WTC11 (cell line): ENCODE data around the gene LCN10.

ENCODE experiments used
- CREB1 ChIP-seq: sonication (generic); formaldehyde crosslinking; IDR thresholded peaks from 2 replicates; pipeline ENCODE4 v1.8.0; 2023; ENCODE audit warnings: mild to moderate bottlenecking, missing genetic modification reagents
- ELF4 ChIP-seq: sonication (generic); formaldehyde crosslinking; IDR thresholded peaks from 2 replicates; pipeline ENCODE4 v1.8.1; 2022; ENCODE audit warnings: low read depth, mild to moderate bottlenecking, moderate library complexity, missing genetic modification reagents
- HMGXB4 ChIP-seq: sonication (generic); formaldehyde crosslinking; IDR thresholded peaks from 2 replicates; pipeline ENCODE4 v1.8.1; 2023; ENCODE audit warnings: mild to moderate bottlenecking, moderate library complexity, missing genetic modification reagents
- JUN ChIP-seq: sonication (generic); formaldehyde crosslinking; IDR thresholded peaks from 2 replicates; pipeline ENCODE4 v1.8.0; 2023; ENCODE audit warnings: mild to moderate bottlenecking, missing genetic modification reagents
- MAX ChIP-seq: sonication (generic); formaldehyde crosslinking; IDR thresholded peaks from 2 replicates; pipeline ENCODE4 v1.8.0; 2022; ENCODE audit warnings: mild to moderate bottlenecking, missing genetic modification reagents
- NR3C1 ChIP-seq: sonication (generic); formaldehyde crosslinking; conservative IDR thresholded peaks from 2 replicates; pipeline ENCODE4 v1.8.1; 2023; ENCODE audit warnings: low read depth, mild to moderate bottlenecking, missing genetic modification reagents
- RELA ChIP-seq: sonication (generic); formaldehyde crosslinking; IDR thresholded peaks from 2 replicates; pipeline ENCODE4 v1.8.1; 2022; ENCODE audit warnings: missing genetic modification reagents, mild to moderate bottlenecking, borderline replicate concordance
- SP1 ChIP-seq: sonication (generic); formaldehyde crosslinking; conservative IDR thresholded peaks from 2 replicates; pipeline ENCODE4 v1.8.1; 2022; ENCODE audit warnings: missing genetic modification reagents
- STAT6 ChIP-seq: sonication (generic); formaldehyde crosslinking; conservative IDR thresholded peaks from 2 replicates; pipeline ENCODE4 v1.8.1; 2023; ENCODE audit warnings: mild to moderate bottlenecking, low read depth, missing genetic modification reagents, moderate library complexity
- TEAD4 ChIP-seq: sonication (generic); formaldehyde crosslinking; IDR thresholded peaks from 2 replicates; pipeline ENCODE4 v1.8.0; 2022; ENCODE audit warnings: mild to moderate bottlenecking, missing genetic modification reagents
- ZBTB21 ChIP-seq: sonication (generic); formaldehyde crosslinking; IDR thresholded peaks from 2 replicates; pipeline ENCODE4 v1.8.1; 2023; ENCODE audit warnings: mild to moderate bottlenecking, missing genetic modification reagents, borderline replicate concordance
- ZNF317 ChIP-seq: sonication (generic); formaldehyde crosslinking; IDR thresholded peaks from 2 replicates; pipeline ENCODE4 v1.8.1; 2023; ENCODE audit warnings: low read depth, mild to moderate bottlenecking, moderate library complexity, missing genetic modification reagents, borderline replicate concordance
- TF ChIP-seq, protein P1 (sequence below): fragments of 200-600 bp; IDR thresholded peaks from 2 replicates; pipeline ENCODE4 v1.8.0; 2022; ENCODE audit warnings: antibody characterized with exemption
- TF ChIP-seq, protein P2 (sequence below): sonication (generic); formaldehyde crosslinking; IDR thresholded peaks from 2 replicates; pipeline ENCODE4 v1.8.0; 2022; ENCODE audit warnings: mild to moderate bottlenecking, missing genetic modification reagents

DNA sequence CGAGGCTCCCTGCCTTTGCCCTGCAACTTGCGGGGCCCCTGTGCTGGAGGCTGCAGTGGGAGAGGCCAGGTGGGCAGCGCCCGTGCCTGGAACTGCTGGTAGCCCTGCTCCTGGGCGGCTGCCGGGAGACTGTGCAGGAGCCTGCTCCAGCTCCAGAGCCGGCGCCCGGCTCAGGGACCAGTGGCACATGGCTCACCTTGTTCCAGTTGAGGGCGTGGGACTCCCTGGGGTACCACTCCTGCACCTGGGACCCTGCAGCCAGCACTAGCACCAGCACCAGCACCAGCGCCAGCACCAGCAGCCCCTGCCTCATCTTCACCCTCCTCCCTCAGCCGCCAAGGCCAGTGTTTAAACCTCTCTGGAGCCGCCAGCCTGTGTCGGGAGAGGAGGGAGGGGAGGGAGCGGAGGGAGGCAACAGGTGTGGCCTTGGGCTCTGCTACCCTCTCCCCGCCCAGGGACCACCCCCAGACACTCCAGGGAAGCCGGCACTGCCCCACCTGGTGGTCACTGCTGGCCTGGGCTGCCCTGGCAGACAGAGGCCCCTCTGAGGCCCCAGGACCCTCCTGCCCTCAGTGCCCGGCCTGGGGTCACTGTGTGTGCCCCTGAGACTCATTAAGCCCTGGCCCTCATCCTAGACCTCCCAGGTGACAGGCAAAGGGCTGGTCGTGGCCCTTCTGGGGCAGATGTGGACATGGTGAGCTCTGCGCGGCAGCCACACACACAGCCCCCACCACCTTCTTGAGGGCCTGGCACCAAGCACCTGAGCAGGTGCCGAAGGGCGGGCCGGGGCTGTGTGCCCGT, at the start of gene LCN10:
- TF ChIP-seq, protein P1, sequence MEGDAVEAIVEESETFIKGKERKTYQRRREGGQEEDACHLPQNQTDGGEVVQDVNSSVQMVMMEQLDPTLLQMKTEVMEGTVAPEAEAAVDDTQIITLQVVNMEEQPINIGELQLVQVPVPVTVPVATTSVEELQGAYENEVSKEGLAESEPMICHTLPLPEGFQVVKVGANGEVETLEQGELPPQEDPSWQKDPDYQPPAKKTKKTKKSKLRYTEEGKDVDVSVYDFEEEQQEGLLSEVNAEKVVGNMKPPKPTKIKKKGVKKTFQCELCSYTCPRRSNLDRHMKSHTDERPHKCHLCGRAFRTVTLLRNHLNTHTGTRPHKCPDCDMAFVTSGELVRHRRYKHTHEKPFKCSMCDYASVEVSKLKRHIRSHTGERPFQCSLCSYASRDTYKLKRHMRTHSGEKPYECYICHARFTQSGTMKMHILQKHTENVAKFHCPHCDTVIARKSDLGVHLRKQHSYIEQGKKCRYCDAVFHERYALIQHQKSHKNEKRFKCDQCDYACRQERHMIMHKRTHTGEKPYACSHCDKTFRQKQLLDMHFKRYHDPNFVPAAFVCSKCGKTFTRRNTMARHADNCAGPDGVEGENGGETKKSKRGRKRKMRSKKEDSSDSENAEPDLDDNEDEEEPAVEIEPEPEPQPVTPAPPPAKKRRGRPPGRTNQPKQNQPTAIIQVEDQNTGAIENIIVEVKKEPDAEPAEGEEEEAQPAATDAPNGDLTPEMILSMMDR = no peak
- TF ChIP-seq STAT6 (CRISPR knock-in tag) = no peak
- TF ChIP-seq MAX (CRISPR knock-in tag) = peak; percentile 65; the same call in 1 of the 2 replicates
- TF ChIP-seq, protein P2, sequence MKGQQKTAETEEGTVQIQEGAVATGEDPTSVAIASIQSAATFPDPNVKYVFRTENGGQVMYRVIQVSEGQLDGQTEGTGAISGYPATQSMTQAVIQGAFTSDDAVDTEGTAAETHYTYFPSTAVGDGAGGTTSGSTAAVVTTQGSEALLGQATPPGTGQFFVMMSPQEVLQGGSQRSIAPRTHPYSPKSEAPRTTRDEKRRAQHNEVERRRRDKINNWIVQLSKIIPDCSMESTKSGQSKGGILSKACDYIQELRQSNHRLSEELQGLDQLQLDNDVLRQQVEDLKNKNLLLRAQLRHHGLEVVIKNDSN = no peak
- TF ChIP-seq SP1 (CRISPR knock-in tag) = no peak; the same call in 1 of the 2 replicates
- TF ChIP-seq JUN = no peak
- TF ChIP-seq TEAD4 = no peak
- peak; percentile 62; the same call in 1 of the 2 replicates for TF ChIP-seq HMGXB4 (CRISPR knock-in tag)
- no peak for TF ChIP-seq NR3C1
- TF ChIP-seq RELA = no peak
- no peak for TF ChIP-seq CREB1 (CRISPR knock-in tag)
- TF ChIP-seq ZNF317 (CRISPR knock-in tag) = no peak
- TF ChIP-seq ZBTB21 (CRISPR knock-in tag) = no peak
- no peak for TF ChIP-seq ELF4 (CRISPR knock-in tag)
